HCT116 (cell line): Measurements from ENCODE around the gene PIGH. TPM values are rescaled to one million over a fixed set of nuclear protein-coding genes. Genes with fewer than 3 reads are reported as not detected.

Source experiments
- ATAC-seq: fragments of 200-7000 bp; cut with Tn5 transposase; 2 replicates; pipeline ENCODE4 v1.9.1; 2020; ENCODE audit warnings: mild to moderate bottlenecking, moderate library complexity
- BruUV-seq: library from RNA; stranded (reverse); fragments of 400-500 nt; replicated peaks from 2 replicates; lab custom pipeline; 2021; lab: Mats Ljungman, UMichigan
- CTCF ChIA-PET: fragments of 300-600 bp; sonication (Branson Sonifier 250); formaldehyde crosslinking; loops from one replicate; lab custom pipeline; 2021; ENCODE audit warnings: antibody characterized with exemption; lab: Charles Lee
- POLR2A ChIA-PET: fragments of 300-600, 350-600 bp; sonication (Branson Sonifier 250); formaldehyde crosslinking; loops from one replicate; lab custom pipeline; 2021; ENCODE audit warnings: antibody characterized with exemption; lab: Charles Lee
- RAD21 ChIA-PET, 2 experiments: fragments of 300-600 bp; sonication (Branson Sonifier 250); formaldehyde crosslinking; loops; one replicate each; lab custom pipeline; 2023; ENCODE audit warnings: low total read pairs in 2 of 2; ENCODE audit not compliant: uncharacterized antibody in 2 of 2, unreplicated experiment in 2 of 2, low non-redundant PET in 1 of 2; lab: Charles Lee
- DNase-seq: peaks from one replicate; pipeline ENCODE4 v3.0.0-alpha.2; 2010; ENCODE audit warnings: low read depth, low spot score
- H2AFZ ChIP-seq: fragments of 200-600 bp; shearing (Covaris generic), sonication (generic); 2 replicates; pipeline ENCODE4 v1.6.1; 2017; ENCODE audit warnings: low read depth, mixed run types, mixed read lengths, antibody characterized with exemption, low read length; ENCODE audit not compliant: poor library complexity, severe bottlenecking
- H3K27ac ChIP-seq: 2 replicates; pipeline ENCODE4 v1.5.1; 2012; ENCODE audit warnings: low read depth, low read length
- H3K27me3 ChIP-seq: fragments of 200-600 bp; sonication (generic); 2 replicates; pipeline ENCODE4 v1.6.1; 2016; ENCODE audit warnings: mixed run types, low read length, mixed read lengths; ENCODE audit not compliant: insufficient read depth
- H3K36me3 ChIP-seq, 2 experiments: fragments of 200-500 bp in 1 of 2; fragments of 200-600 bp in 1 of 2; sonication (Bioruptor generic) in 1 of 2; sonication (generic) in 1 of 2; 2 replicates each; pipeline versions ENCODE4 v1.5.1 to v1.6.1; 2014 to 2016; ENCODE audit warnings: low read length in 2 of 2, inconsistent platforms in 1 of 2, mixed read lengths in 1 of 2, mixed run types in 1 of 2; ENCODE audit not compliant: insufficient read depth in 2 of 2, control insufficient read depth in 1 of 2
- H3K4me1 ChIP-seq, 2 experiments: fragments of 200-600 bp in 1 of 2; sonication (generic) in 1 of 2; 2 replicates each; pipeline versions ENCODE4 v1.5.1 to v1.6.1; 2012 to 2017; ENCODE audit warnings: low read length in 2 of 2, inconsistent platforms in 1 of 2, mild to moderate bottlenecking in 1 of 2, mixed read lengths in 1 of 2, mixed run types in 1 of 2, moderate library complexity in 1 of 2; ENCODE audit not compliant: insufficient read depth in 2 of 2, control insufficient read depth in 1 of 2
- H3K4me2 ChIP-seq: fragments of 200-600 bp; sonication (generic); 2 replicates; pipeline ENCODE4 v1.6.1; 2017; ENCODE audit warnings: mixed run types, low read length, mixed read lengths
- H3K4me3 ChIP-seq, 2 experiments: fragments of 200-600 bp in 1 of 2; sonication (generic) in 1 of 2; replicated peaks in 1 of 2; 2 replicates each; pipeline ENCODE4 v1.5.1; 2011 to 2016; ENCODE audit warnings: low read length in 2 of 2, control low read depth in 1 of 2, low read depth in 1 of 2, mild to moderate bottlenecking in 1 of 2, mixed read lengths in 1 of 2, mixed run types in 1 of 2
- H3K79me2 ChIP-seq: fragments of 200-600 bp; sonication (generic); 2 replicates; pipeline ENCODE4 v1.6.1; 2017; ENCODE audit warnings: mild to moderate bottlenecking, mixed run types, low read length, moderate library complexity, mixed read lengths; ENCODE audit not compliant: insufficient read depth
- H3K9ac ChIP-seq: fragments of 200-600 bp; sonication (generic); 2 replicates; pipeline ENCODE4 v1.6.1; 2016; ENCODE audit warnings: low read length, mixed read lengths
- H3K9me2 ChIP-seq: fragments of 200-600 bp; sonication (generic), shearing (Covaris generic); 2 replicates; pipeline ENCODE4 v1.6.1; 2017; ENCODE audit warnings: mixed run types, mild to moderate bottlenecking, moderate library complexity; ENCODE audit not compliant: insufficient read depth
- H3K9me3 ChIP-seq, 2 experiments: fragments of 200-500 bp in 1 of 2; fragments of 200-600 bp in 1 of 2; sonication (Bioruptor generic) in 1 of 2; sonication (generic) in 1 of 2; 2 replicates each; pipeline ENCODE4 v1.6.1; 2014 to 2017; ENCODE audit warnings: low read length in 2 of 2, mixed read lengths in 2 of 2, inconsistent platforms in 1 of 2, low read depth in 1 of 2, mild to moderate bottlenecking in 1 of 2, mixed run types in 1 of 2, moderate library complexity in 1 of 2; ENCODE audit not compliant: control insufficient read depth in 1 of 2, insufficient read depth in 1 of 2
- H4K20me1 ChIP-seq: fragments of 200-600 bp; sonication (generic), shearing (Covaris generic); 2 replicates; pipeline ENCODE4 v1.6.1; 2017; ENCODE audit warnings: mixed run types, mild to moderate bottlenecking, moderate library complexity; ENCODE audit not compliant: insufficient read depth
- CBX3 ChIP-seq: IDR thresholded peaks from 2 replicates; pipeline ENCODE4 v1.6.1; 2012; ENCODE audit warnings: low read depth
- CEBPB ChIP-seq: IDR thresholded peaks from 2 replicates; pipeline ENCODE4 v1.6.1; 2012; ENCODE audit warnings: low read depth
- CTCF ChIP-seq, 3 experiments: fragments of 200-600 bp in 1 of 3; sonication (generic) in 1 of 3; IDR thresholded peaks in 2 of 3; conservative IDR thresholded peaks in 1 of 3; 2 replicates each; pipeline ENCODE4 v1.5.1; 2012 to 2017; ENCODE audit warnings: low read depth in 2 of 3, low read length in 2 of 3, antibody characterized with exemption in 1 of 3, borderline replicate concordance in 1 of 3, control low read depth in 1 of 3, mild to moderate bottlenecking in 1 of 3, mixed read lengths in 1 of 3, mixed run types in 1 of 3, moderate library complexity in 1 of 3; ENCODE audit not compliant: insufficient read depth in 1 of 3
- EGR1 ChIP-seq: IDR thresholded peaks from 2 replicates; pipeline ENCODE4 v1.6.1; 2012; ENCODE audit warnings: low read depth
- ELF1 ChIP-seq: IDR thresholded peaks from 2 replicates; pipeline ENCODE4 v1.6.1; 2012; ENCODE audit warnings: low read depth, borderline replicate concordance
- EZH2phosphoT487 ChIP-seq: fragments of 200-600 bp; IDR thresholded peaks from 2 replicates; pipeline ENCODE4 v1.6.1; 2018; ENCODE audit warnings: antibody characterized with exemption, borderline replicate concordance
- FOSL1 ChIP-seq: IDR thresholded peaks from 2 replicates; pipeline ENCODE4 v1.6.1; 2012; ENCODE audit warnings: low read depth
- JUND ChIP-seq: IDR thresholded peaks from 2 replicates; pipeline ENCODE4 v1.6.1; 2012
- MAX ChIP-seq: IDR thresholded peaks from 2 replicates; pipeline ENCODE4 v1.6.1; 2012
- POLR2A ChIP-seq: IDR thresholded peaks from 2 replicates; pipeline ENCODE4 v1.7.0; 2011; ENCODE audit warnings: borderline replicate concordance; ENCODE audit not compliant: insufficient read depth, insufficient read length; ENCODE audit errors: extremely low read depth
- RAD21 ChIP-seq: IDR thresholded peaks from 2 replicates; pipeline ENCODE4 v1.6.1; 2012; ENCODE audit warnings: low read depth, mild to moderate bottlenecking
- REST ChIP-seq: IDR thresholded peaks from 2 replicates; pipeline ENCODE4 v1.6.1; 2012; ENCODE audit warnings: low read depth
- SIN3A ChIP-seq: IDR thresholded peaks from 2 replicates; pipeline ENCODE4 v1.6.1; 2012; ENCODE audit warnings: low read depth
- SP1 ChIP-seq: IDR thresholded peaks from 2 replicates; pipeline ENCODE4 v1.6.1; 2012; ENCODE audit warnings: low read depth
- TCF7L2 ChIP-seq: IDR thresholded peaks from 2 replicates; pipeline ENCODE4 v1.7.0; 2011; ENCODE audit warnings: borderline replicate concordance, inconsistent platforms; ENCODE audit not compliant: insufficient read depth, insufficient read length; ENCODE audit errors: extremely low read depth
- YY1 ChIP-seq: IDR thresholded peaks from 2 replicates; pipeline ENCODE4 v1.6.1; 2011; ENCODE audit warnings: low read length, low read depth, moderate library complexity, mild to moderate bottlenecking; ENCODE audit not compliant: insufficient replicate concordance; ENCODE audit errors: extremely low read depth
- ZFX ChIP-seq: fragments of 450-650 bp; IDR thresholded peaks from 2 replicates; pipeline ENCODE4 v1.6.1; 2017
- ZNF274 ChIP-seq: fragments of 200-500 bp; sonication (Bioruptor generic); IDR thresholded peaks from 2 replicates; pipeline ENCODE4 v1.6.1; 2014; ENCODE audit warnings: mild to moderate bottlenecking, low read depth, low read length, inconsistent platforms
- intact Hi-C: fragments of 100-400 bp; cut with micrococcal nuclease; formaldehyde crosslinking; loops from 2 replicates; pipeline ENCODE4 v1.10.0; 2022
- total RNA-seq: library from RNA; stranded (reverse); gene quantifications from one replicate; pipeline ENCODE4 v1.2.1, GENCODE V29; 2021; ENCODE audit not compliant: unreplicated experiment
- TF ChIP-seq, protein P1 (sequence below): IDR thresholded peaks from 2 replicates; pipeline ENCODE4 v1.6.1; 2012
- TF ChIP-seq, protein P2 (sequence below): IDR thresholded peaks from 2 replicates; pipeline ENCODE4 v1.6.1; 2011; ENCODE audit warnings: mild to moderate bottlenecking, low read length, moderate library complexity; ENCODE audit not compliant: insufficient replicate concordance; ENCODE audit errors: extremely low read depth

Gene PIGH
- total RNA-seq, 1 experiment from 2014 or later, result 20.9 TPM

GRCh38 chr14:67633451-67634147, 33.5 kb upstream of the PIGH start:
- H3K9me3 ChIP-seq, result no peaks in the 10 kb centered on the region
- H3K27me3 ChIP-seq, result no peaks in the 10 kb centered on the region
- BruUV-seq, result no TSS peak
- H3K79me2 ChIP-seq, result no peaks in the 10 kb centered on the region
- no peak overlapping the region for H3K4me3 ChIP-seq
- ChIA-PET POLR2A (no interaction called here), RAD21 (no interaction called here), CTCF (no interaction called here)
- H3K36me3 ChIP-seq, result no peaks in the 10 kb centered on the region
- no peak overlapping the region for H3K27ac ChIP-seq
- intact Hi-C loops, result no loop called here
- no peak overlapping the region for H3K9ac ChIP-seq
- no peak for ATAC-seq
- TF ChIP-seq EGR1 (no peak), RAD21 (no peak), YY1 (no peak), ELF1 (no peak), CBX3 (no peak), REST (no peak), TCF7L2 (no peak), JUND (no peak), FOSL1 (no peak), CTCF (IDR thresholded peaks at IDR 0.05 in 2 of 3, conservative IDR thresholded peaks at IDR 0.05 in 1 of 3; ENCODE audit: borderline replicate concordance in 1 of 3, insufficient read depth in 1 of 3, low read depth in 2 of 3, low read length in 2 of 3) (no peak), EZH2phosphoT487 (no peak), MAX (no peak), SIN3A (no peak), POLR2A (no peak), ZFX (no peak), SP1 (no peak), ZNF274 (no peak), CEBPB (no peak)
- TF ChIP-seq, protein P1, sequence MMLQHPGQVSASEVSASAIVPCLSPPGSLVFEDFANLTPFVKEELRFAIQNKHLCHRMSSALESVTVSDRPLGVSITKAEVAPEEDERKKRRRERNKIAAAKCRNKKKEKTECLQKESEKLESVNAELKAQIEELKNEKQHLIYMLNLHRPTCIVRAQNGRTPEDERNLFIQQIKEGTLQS, result no peak
- TF ChIP-seq, protein P2, sequence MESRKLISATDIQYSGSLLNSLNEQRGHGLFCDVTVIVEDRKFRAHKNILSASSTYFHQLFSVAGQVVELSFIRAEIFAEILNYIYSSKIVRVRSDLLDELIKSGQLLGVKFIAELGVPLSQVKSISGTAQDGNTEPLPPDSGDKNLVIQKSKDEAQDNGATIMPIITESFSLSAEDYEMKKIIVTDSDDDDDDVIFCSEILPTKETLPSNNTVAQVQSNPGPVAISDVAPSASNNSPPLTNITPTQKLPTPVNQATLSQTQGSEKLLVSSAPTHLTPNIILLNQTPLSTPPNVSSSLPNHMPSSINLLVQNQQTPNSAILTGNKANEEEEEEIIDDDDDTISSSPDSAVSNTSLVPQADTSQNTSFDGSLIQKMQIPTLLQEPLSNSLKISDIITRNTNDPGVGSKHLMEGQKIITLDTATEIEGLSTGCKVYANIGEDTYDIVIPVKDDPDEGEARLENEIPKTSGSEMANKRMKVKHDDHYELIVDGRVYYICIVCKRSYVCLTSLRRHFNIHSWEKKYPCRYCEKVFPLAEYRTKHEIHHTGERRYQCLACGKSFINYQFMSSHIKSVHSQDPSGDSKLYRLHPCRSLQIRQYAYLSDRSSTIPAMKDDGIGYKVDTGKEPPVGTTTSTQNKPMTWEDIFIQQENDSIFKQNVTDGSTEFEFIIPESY, result no peak
- H3K9me2 ChIP-seq, result no peaks in the 10 kb centered on the region
- H3K4me2 ChIP-seq, result no peak overlapping the region
- H4K20me1 ChIP-seq, result no peaks in the 10 kb centered on the region
- no peaks in the 10 kb centered on the region for H3K4me1 ChIP-seq
- H2AFZ ChIP-seq, result no peak overlapping the region
- no peak for DNase-seq
